ENCODE results near the gene LCN2.

LCN2 gene

GRCh38 chr9:128101690-128102089 is 47.6 kb upstream of the LCN2 start:
- TF ChIP-seq FOXP2 (optimal IDR thresholded peaks at IDR 0.05; ENCODE audit: borderline replicate concordance, extremely low read depth, extremely low read length, insufficient read depth) (no peak), TAF1 (IDR thresholded peaks at IDR 0.05; ENCODE audit: borderline replicate concordance, insufficient read depth, low read length) (no peak), POLR2AphosphoS5 (IDR thresholded peaks at IDR 0.05; ENCODE audit: low read depth, low read length) (no peak), SIN3A (IDR thresholded peaks at IDR 0.05; ENCODE audit: borderline replicate concordance, insufficient read depth, low read length) (no peak), REST (IDR thresholded peaks at IDR 0.05; ENCODE audit: insufficient read depth in 1 of 2, low read depth in 2 of 2, low read length in 2 of 2) (no peak)

- TF ChIP-seq SIN3A (IDR thresholded peaks at IDR 0.05; ENCODE audit: borderline replicate concordance, insufficient read depth, low read length) (no peak), TAF1 (IDR thresholded peaks at IDR 0.05; ENCODE audit: borderline replicate concordance, insufficient read depth, low read length) (no peak), REST (IDR thresholded peaks at IDR 0.05; ENCODE audit: insufficient read depth in 1 of 2, low read depth in 2 of 2, low read length in 2 of 2) (no peak)
Observed at GRCh38 chr9:128102196-128102595, 47.1 kb upstream of the LCN2 start.

- TF ChIP-seq SIN3A (IDR thresholded peaks at IDR 0.05; ENCODE audit: borderline replicate concordance, insufficient read depth, low read length) (no peak), POLR2AphosphoS5 (IDR thresholded peaks at IDR 0.05; ENCODE audit: low read depth, low read length) (no peak), FOXP2 (optimal IDR thresholded peaks at IDR 0.05; ENCODE audit: borderline replicate concordance, extremely low read depth, extremely low read length, insufficient read depth) (no peak), TAF1 (IDR thresholded peaks at IDR 0.05; ENCODE audit: borderline replicate concordance, insufficient read depth, low read length) (no peak), REST (IDR thresholded peaks at IDR 0.05; ENCODE audit: insufficient read depth in 1 of 2, low read depth in 2 of 2, low read length in 2 of 2) (no peak)
Observed at GRCh38 chr9:128102861-128103588, 46.2 kb upstream of the LCN2 start.

GRCh38 chr9:128103589-128103962 is 45.7 kb upstream of the LCN2 start:
- TF ChIP-seq POLR2AphosphoS5 (IDR thresholded peaks at IDR 0.05; ENCODE audit: low read depth, low read length): no peak

- TF ChIP-seq POLR2AphosphoS5 (IDR thresholded peaks at IDR 0.05; ENCODE audit: low read depth, low read length): no peak
- TF ChIP-seq SIN3A (IDR thresholded peaks at IDR 0.05; ENCODE audit: borderline replicate concordance, insufficient read depth, low read length): no peak
- no peak for TF ChIP-seq REST (IDR thresholded peaks at IDR 0.05; ENCODE audit: insufficient read depth in 1 of 2, low read depth in 2 of 2, low read length in 2 of 2)
- no peak for TF ChIP-seq FOXP2 (optimal IDR thresholded peaks at IDR 0.05; ENCODE audit: borderline replicate concordance, extremely low read depth, extremely low read length, insufficient read depth)
- no peak for TF ChIP-seq TAF1 (IDR thresholded peaks at IDR 0.05; ENCODE audit: borderline replicate concordance, insufficient read depth, low read length)
Observed at GRCh38 chr9:128104171-128104618, 45.1 kb upstream of the LCN2 start.
